HEK293 (cell line): ENCODE data around the gene EARS2.

Experiments
- CTCF ChIA-PET: fragments of 350-600 bp; formaldehyde crosslinking; extraction: SDS; loops from one replicate; lab custom pipeline; 2021; ENCODE audit warnings: antibody characterized with exemption; lab: Yijun Ruan, JAX
- POLR2A ChIA-PET: fragments of 300-600 bp; formaldehyde crosslinking; extraction: SDS; loops from one replicate; lab custom pipeline; 2020; ENCODE audit warnings: antibody characterized with exemption, inconsistent platforms; lab: Yijun Ruan, JAX
- H3K27ac ChIP-seq: fragments of 200-500 bp; sonication (Bioruptor generic); 2 replicates; pipeline ENCODE4 v1.5.1; 2014; ENCODE audit warnings: low read depth, low read length, control low read depth, inconsistent platforms; ENCODE audit errors: extremely low read depth
- H3K36me3 ChIP-seq, 2 experiments: fragments of 200-500 bp in 1 of 2; sonication (Bioruptor generic) in 1 of 2; 1 replicate in 1 of 2; 2 replicates in 1 of 2; pipeline ENCODE4 v1.5.1; 2014 to 2017; ENCODE audit warnings: inconsistent platforms in 2 of 2, low read length in 2 of 2; ENCODE audit not compliant: control insufficient read depth in 2 of 2, insufficient read depth in 1 of 2
- H3K4me1 ChIP-seq: fragments of 200-500 bp; sonication (Bioruptor generic); 2 replicates; pipeline ENCODE4 v1.5.1; 2014; ENCODE audit warnings: mild to moderate bottlenecking, low read length, inconsistent platforms; ENCODE audit not compliant: control insufficient read depth, insufficient read depth
- H3K4me3 ChIP-seq: 2 replicates; pipeline ENCODE4 v1.5.1; 2011; ENCODE audit warnings: low read depth, mild to moderate bottlenecking, control low read depth, low read length, moderate library complexity
- H3K9me3 ChIP-seq: fragments of 200-500 bp; sonication (Bioruptor generic); 2 replicates; pipeline ENCODE4 v1.5.1; 2014; ENCODE audit warnings: low read depth, low read length, inconsistent platforms; ENCODE audit not compliant: control insufficient read depth, insufficient read depth
- GLI2 ChIP-seq: fragments of 450-650 bp; formaldehyde crosslinking; IDR thresholded peaks from 2 replicates; pipeline ENCODE4; 2017; ENCODE audit warnings: missing biosample characterization, missing genetic modification characterization, low read depth, borderline replicate concordance
- RBAK ChIP-seq: fragments of 450-650 bp; formaldehyde crosslinking; IDR thresholded peaks from 2 replicates; pipeline ENCODE4 v1.5.1; 2016; ENCODE audit warnings: missing biosample characterization, missing genetic modification characterization
- SCRT1 ChIP-seq: fragments of 450-650 bp; formaldehyde crosslinking; IDR thresholded peaks from 2 replicates; pipeline ENCODE4 v1.5.1; 2016; ENCODE audit warnings: missing biosample characterization, missing genetic modification characterization, borderline replicate concordance
- ZBTB1 ChIP-seq: fragments of 450-650 bp; formaldehyde crosslinking; IDR thresholded peaks from 2 replicates; pipeline ENCODE4 v1.5.1; 2016; ENCODE audit warnings: missing biosample characterization, missing genetic modification characterization
- ZNF140 ChIP-seq: fragments of 450-650 bp; formaldehyde crosslinking; IDR thresholded peaks from 2 replicates; pipeline ENCODE4 v1.5.1; 2016; ENCODE audit warnings: missing biosample characterization, missing genetic modification characterization
- ZNF24 ChIP-seq: fragments of 450-650 bp; formaldehyde crosslinking; IDR thresholded peaks from 2 replicates; pipeline ENCODE4 v1.5.1; 2016; ENCODE audit warnings: missing biosample characterization, missing genetic modification characterization
- ZNF274 ChIP-seq, 2 experiments: fragments of 200-500 bp in 1 of 2; fragments of 450-650 bp in 1 of 2; sonication (Bioruptor generic) in 1 of 2; formaldehyde crosslinking in 1 of 2; IDR thresholded peaks; 2 replicates each; pipeline versions ENCODE4 v1.5.1 to v1.6.1; 2014 to 2016; ENCODE audit warnings: borderline replicate concordance in 1 of 2, inconsistent platforms in 1 of 2, low read length in 1 of 2, missing biosample characterization in 1 of 2, missing genetic modification characterization in 1 of 2
- ZNF324 ChIP-seq: fragments of 450-650 bp; formaldehyde crosslinking; IDR thresholded peaks from 2 replicates; pipeline ENCODE4 v1.5.1; 2016; ENCODE audit warnings: missing biosample characterization, missing genetic modification characterization
- ZNF341 ChIP-seq: fragments of 450-650 bp; formaldehyde crosslinking; IDR thresholded peaks from 2 replicates; pipeline ENCODE4; 2016; ENCODE audit warnings: low read depth, missing biosample characterization, missing genetic modification characterization
- ZNF350 ChIP-seq: fragments of 450-650 bp; formaldehyde crosslinking; IDR thresholded peaks from 2 replicates; pipeline ENCODE4 v1.5.0; 2017; ENCODE audit warnings: missing biosample characterization, mild to moderate bottlenecking, missing genetic modification characterization
- ZNF473 ChIP-seq: fragments of 450-650 bp; formaldehyde crosslinking; IDR thresholded peaks from 2 replicates; pipeline ENCODE4 v1.5.1; 2017; ENCODE audit warnings: missing biosample characterization, missing genetic modification characterization
- ZNF548 ChIP-seq: fragments of 450-650 bp; formaldehyde crosslinking; IDR thresholded peaks from 2 replicates; pipeline ENCODE4 v1.5.1; 2016; ENCODE audit warnings: missing biosample characterization, missing genetic modification characterization
- ZNF571 ChIP-seq: fragments of 450-650 bp; formaldehyde crosslinking; IDR thresholded peaks from 2 replicates; pipeline ENCODE4 v1.5.0; 2017; ENCODE audit warnings: missing biosample characterization, missing genetic modification characterization
- ZNF707 ChIP-seq: fragments of 450-650 bp; formaldehyde crosslinking; IDR thresholded peaks from 2 replicates; pipeline ENCODE4 v1.5.1; 2016; ENCODE audit warnings: missing biosample characterization, missing genetic modification characterization
- ZNF843 ChIP-seq: fragments of 450-650 bp; formaldehyde crosslinking; IDR thresholded peaks from 2 replicates; pipeline ENCODE4 v1.5.1; 2016; ENCODE audit warnings: missing biosample characterization, missing genetic modification characterization
- ZSCAN30 ChIP-seq: fragments of 450-650 bp; IDR thresholded peaks from 2 replicates; pipeline ENCODE4 v1.5.1; 2018; ENCODE audit warnings: missing biosample characterization, mild to moderate bottlenecking, missing genetic modification characterization, moderate library complexity
- TF ChIP-seq, protein P1 (sequence below): fragments of 450-650 bp; formaldehyde crosslinking; IDR thresholded peaks from 2 replicates; pipeline ENCODE4 v1.5.1; 2016; ENCODE audit warnings: missing biosample characterization, missing genetic modification characterization
- TF ChIP-seq, protein P2 (sequence below): fragments of 450-650 bp; formaldehyde crosslinking; IDR thresholded peaks from 2 replicates; pipeline ENCODE4 v1.5.1; 2016; ENCODE audit warnings: missing biosample characterization, missing genetic modification characterization, low read depth
- TF ChIP-seq, protein P3 (sequence below): fragments of 450-650 bp; formaldehyde crosslinking; IDR thresholded peaks from 2 replicates; pipeline ENCODE4 v1.5.1; 2016; ENCODE audit warnings: missing biosample characterization, missing genetic modification characterization
- TF ChIP-seq, protein P4 (sequence below): fragments of 450-650 bp; formaldehyde crosslinking; IDR thresholded peaks from 2 replicates; pipeline ENCODE4 v1.5.1; 2016; ENCODE audit warnings: missing biosample characterization, missing genetic modification characterization, borderline replicate concordance

EARS2 gene

DNA sequence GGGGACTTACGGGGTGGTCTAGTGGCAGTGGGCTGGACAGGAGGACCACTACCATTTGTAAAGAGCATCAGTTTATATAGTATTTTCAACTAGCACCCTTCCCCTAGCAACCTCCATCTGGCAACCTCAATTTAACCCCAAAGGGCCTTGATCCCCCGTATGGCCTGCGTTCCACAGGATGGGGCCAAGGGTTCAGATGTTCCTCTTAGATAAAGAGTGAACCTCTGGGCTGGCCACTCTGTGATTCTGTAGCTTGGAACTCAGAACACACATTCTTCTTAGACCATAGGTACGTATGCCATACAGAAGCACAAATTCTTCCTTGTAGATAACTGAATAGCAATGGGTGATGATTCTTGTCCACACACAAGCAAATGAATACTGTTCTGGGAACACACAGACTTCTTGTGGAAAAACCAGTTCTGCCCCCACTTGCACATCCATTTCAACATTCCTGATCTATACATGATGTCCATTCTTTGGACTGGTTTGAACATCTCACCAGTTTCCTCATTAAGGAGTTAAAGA lies 44.9 kb downstream of the EARS2 start:
- ChIA-PET POLR2A (no interaction called here), CTCF (interaction anchor here (0.6 kb wide), 1 partner anchor 27 kb away, joined by 3 read pairs; no protein-coding TSS in a partner anchor)
- Histone ChIP-seq H3K36me3 (peaks cover 0 to 4% of the 10 kb centered on the region in 2 experiments; a peak in 1 of 3 replicates), H3K4me3 (no peak overlapping the region), H3K27ac (no peak overlapping the region), H3K9me3 (no peaks in the 10 kb centered on the region), H3K4me1 (no peaks in the 10 kb centered on the region)
- no peak for TF ChIP-seq ZNF548 (tag by site-specific recombination)
- no peak for TF ChIP-seq ZNF843 (tag by site-specific recombination)
- no peak for TF ChIP-seq GLI2 (tag by site-specific recombination)
- TF ChIP-seq, protein P1, sequence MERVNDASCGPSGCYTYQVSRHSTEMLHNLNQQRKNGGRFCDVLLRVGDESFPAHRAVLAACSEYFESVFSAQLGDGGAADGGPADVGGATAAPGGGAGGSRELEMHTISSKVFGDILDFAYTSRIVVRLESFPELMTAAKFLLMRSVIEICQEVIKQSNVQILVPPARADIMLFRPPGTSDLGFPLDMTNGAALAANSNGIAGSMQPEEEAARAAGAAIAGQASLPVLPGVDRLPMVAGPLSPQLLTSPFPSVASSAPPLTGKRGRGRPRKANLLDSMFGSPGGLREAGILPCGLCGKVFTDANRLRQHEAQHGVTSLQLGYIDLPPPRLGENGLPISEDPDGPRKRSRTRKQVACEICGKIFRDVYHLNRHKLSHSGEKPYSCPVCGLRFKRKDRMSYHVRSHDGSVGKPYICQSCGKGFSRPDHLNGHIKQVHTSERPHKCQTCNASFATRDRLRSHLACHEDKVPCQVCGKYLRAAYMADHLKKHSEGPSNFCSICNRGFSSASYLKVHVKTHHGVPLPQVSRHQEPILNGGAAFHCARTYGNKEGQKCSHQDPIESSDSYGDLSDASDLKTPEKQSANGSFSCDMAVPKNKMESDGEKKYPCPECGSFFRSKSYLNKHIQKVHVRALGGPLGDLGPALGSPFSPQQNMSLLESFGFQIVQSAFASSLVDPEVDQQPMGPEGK (tag by site-specific recombination) = no peak
- TF ChIP-seq ZNF274 (IDR thresholded peaks at IDR 0.05; ENCODE audit: low read length) = no peak
- no peak for TF ChIP-seq ZNF274 (tag by site-specific recombination; IDR thresholded peaks at IDR 0.05; ENCODE audit: borderline replicate concordance)
- no peak for TF ChIP-seq ZNF140 (tag by site-specific recombination)
- no peak for TF ChIP-seq ZNF24 (tag by site-specific recombination)
- no peak for TF ChIP-seq ZNF350
- TF ChIP-seq, protein P2, sequence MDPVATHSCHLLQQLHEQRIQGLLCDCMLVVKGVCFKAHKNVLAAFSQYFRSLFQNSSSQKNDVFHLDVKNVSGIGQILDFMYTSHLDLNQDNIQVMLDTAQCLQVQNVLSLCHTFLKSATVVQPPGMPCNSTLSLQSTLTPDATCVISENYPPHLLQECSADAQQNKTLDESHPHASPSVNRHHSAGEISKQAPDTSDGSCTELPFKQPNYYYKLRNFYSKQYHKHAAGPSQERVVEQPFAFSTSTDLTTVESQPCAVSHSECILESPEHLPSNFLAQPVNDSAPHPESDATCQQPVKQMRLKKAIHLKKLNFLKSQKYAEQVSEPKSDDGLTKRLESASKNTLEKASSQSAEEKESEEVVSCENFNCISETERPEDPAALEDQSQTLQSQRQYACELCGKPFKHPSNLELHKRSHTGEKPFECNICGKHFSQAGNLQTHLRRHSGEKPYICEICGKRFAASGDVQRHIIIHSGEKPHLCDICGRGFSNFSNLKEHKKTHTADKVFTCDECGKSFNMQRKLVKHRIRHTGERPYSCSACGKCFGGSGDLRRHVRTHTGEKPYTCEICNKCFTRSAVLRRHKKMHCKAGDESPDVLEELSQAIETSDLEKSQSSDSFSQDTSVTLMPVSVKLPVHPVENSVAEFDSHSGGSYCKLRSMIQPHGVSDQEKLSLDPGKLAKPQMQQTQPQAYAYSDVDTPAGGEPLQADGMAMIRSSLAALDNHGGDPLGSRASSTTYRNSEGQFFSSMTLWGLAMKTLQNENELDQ (tag by site-specific recombination) = no peak
- TF ChIP-seq ZNF341 (tag by site-specific recombination) = no peak
- no peak for TF ChIP-seq ZNF473
- TF ChIP-seq ZSCAN30 (tag by site-specific recombination) = no peak
- no peak for TF ChIP-seq SCRT1
- TF ChIP-seq, protein P3, sequence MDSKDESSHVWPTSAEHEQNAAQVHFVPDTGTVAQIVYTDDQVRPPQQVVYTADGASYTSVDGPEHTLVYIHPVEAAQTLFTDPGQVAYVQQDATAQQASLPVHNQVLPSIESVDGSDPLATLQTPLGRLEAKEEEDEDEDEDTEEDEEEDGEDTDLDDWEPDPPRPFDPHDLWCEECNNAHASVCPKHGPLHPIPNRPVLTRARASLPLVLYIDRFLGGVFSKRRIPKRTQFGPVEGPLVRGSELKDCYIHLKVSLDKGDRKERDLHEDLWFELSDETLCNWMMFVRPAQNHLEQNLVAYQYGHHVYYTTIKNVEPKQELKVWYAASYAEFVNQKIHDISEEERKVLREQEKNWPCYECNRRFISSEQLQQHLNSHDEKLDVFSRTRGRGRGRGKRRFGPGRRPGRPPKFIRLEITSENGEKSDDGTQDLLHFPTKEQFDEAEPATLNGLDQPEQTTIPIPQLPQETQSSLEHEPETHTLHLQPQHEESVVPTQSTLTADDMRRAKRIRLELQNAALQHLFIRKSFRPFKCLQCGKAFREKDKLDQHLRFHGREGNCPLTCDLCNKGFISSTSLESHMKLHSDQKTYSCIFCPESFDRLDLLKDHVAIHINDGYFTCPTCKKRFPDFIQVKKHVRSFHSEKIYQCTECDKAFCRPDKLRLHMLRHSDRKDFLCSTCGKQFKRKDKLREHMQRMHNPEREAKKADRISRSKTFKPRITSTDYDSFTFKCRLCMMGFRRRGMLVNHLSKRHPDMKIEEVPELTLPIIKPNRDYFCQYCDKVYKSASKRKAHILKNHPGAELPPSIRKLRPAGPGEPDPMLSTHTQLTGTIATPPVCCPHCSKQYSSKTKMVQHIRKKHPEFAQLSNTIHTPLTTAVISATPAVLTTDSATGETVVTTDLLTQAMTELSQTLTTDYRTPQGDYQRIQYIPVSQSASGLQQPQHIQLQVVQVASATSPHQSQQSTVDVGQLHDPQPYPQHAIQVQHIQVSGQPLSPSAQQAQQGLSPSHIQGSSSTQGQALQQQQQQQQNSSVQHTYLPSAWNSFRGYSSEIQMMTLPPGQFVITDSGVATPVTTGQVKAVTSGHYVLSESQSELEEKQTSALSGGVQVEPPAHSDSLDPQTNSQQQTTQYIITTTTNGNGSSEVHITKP (tag by site-specific recombination) = no peak
- TF ChIP-seq ZNF707 (tag by site-specific recombination) = no peak

DNA sequence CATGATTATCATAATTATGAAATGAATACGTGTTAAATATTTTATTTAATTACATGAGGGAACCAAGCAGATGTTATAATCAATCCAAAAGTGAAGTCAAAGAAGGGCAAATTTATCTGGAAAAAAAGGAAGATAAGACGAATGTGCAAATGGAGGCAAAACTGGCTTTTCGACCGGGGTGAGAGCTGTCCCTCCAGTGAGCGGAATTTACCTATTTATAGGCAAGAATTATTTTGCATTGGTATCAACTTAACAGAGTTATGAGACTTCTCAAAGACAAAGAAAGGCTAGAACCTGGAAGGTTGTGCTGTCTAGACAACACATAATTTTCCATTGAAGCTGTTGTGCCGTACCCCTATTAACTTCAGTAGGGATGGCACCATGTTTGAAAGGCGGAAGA lies 45.4 kb downstream of the EARS2 start:
- no peaks in the 10 kb centered on the region for H3K9me3 ChIP-seq
- POLR2A ChIA-PET = no interaction called here
- no peak overlapping the region for H3K4me3 ChIP-seq
- no peaks in the 10 kb centered on the region for H3K4me1 ChIP-seq
- peaks cover 0 to 4% of the 10 kb centered on the region in 2 experiments; a peak in 1 of 3 replicates for H3K36me3 ChIP-seq
- CTCF ChIA-PET = no interaction called here
- no peak overlapping the region for H3K27ac ChIP-seq
- TF ChIP-seq ZNF571 (tag by site-specific recombination) (no peak), RBAK (tag by site-specific recombination) (no peak), ZBTB1 (tag by site-specific recombination) (no peak), ZNF324 (tag by site-specific recombination) (no peak)
- TF ChIP-seq, protein P4, sequence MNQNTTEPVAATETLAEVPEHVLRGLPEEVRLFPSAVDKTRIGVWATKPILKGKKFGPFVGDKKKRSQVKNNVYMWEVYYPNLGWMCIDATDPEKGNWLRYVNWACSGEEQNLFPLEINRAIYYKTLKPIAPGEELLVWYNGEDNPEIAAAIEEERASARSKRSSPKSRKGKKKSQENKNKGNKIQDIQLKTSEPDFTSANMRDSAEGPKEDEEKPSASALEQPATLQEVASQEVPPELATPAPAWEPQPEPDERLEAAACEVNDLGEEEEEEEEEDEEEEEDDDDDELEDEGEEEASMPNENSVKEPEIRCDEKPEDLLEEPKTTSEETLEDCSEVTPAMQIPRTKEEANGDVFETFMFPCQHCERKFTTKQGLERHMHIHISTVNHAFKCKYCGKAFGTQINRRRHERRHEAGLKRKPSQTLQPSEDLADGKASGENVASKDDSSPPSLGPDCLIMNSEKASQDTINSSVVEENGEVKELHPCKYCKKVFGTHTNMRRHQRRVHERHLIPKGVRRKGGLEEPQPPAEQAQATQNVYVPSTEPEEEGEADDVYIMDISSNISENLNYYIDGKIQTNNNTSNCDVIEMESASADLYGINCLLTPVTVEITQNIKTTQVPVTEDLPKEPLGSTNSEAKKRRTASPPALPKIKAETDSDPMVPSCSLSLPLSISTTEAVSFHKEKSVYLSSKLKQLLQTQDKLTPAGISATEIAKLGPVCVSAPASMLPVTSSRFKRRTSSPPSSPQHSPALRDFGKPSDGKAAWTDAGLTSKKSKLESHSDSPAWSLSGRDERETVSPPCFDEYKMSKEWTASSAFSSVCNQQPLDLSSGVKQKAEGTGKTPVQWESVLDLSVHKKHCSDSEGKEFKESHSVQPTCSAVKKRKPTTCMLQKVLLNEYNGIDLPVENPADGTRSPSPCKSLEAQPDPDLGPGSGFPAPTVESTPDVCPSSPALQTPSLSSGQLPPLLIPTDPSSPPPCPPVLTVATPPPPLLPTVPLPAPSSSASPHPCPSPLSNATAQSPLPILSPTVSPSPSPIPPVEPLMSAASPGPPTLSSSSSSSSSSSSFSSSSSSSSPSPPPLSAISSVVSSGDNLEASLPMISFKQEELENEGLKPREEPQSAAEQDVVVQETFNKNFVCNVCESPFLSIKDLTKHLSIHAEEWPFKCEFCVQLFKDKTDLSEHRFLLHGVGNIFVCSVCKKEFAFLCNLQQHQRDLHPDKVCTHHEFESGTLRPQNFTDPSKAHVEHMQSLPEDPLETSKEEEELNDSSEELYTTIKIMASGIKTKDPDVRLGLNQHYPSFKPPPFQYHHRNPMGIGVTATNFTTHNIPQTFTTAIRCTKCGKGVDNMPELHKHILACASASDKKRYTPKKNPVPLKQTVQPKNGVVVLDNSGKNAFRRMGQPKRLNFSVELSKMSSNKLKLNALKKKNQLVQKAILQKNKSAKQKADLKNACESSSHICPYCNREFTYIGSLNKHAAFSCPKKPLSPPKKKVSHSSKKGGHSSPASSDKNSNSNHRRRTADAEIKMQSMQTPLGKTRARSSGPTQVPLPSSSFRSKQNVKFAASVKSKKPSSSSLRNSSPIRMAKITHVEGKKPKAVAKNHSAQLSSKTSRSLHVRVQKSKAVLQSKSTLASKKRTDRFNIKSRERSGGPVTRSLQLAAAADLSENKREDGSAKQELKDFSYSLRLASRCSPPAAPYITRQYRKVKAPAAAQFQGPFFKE (tag by site-specific recombination) = no peak
